ENCODE measurements around the gene HPN.
A peak's percentile ranks its signal among the peaks of the same experiment; 100 is the strongest.

The HPN gene

GRCh38 chr19:35042954-35043604 is 1.6 kb downstream of the HPN start:
- H3K27ac ChIP-seq: no peak overlapping the region
- POLR2A ChIA-PET (ENCODE audit: low non-redundant PET): no interaction called here
- no peak for DNase-seq (ENCODE audit: low spot score)
- TF ChIP-seq CTCF (conservative IDR thresholded peaks at IDR 0.05; ENCODE audit: low read depth): no peak
- CTCF ChIA-PET: interaction anchor here (0.6 to 2.2 kb wide), 5 partner anchors 12 to 380 kb away, joined by 3 to 15 read pairs (median 11); partner anchors contain the start of gene LGI4

GRCh38 chr19:35043906-35044305 is 2.4 kb downstream of the HPN start:
- DNase-seq (ENCODE audit: low spot score): no peak
- POLR2A ChIA-PET (ENCODE audit: low non-redundant PET): no interaction called here
- H3K27ac ChIP-seq: no peak overlapping the region
- CTCF ChIA-PET: interaction anchor here (0.6 to 2.2 kb wide), 18 partner anchors 9 to 581 kb away, joined by 3 to 15 read pairs (median 3); partner anchors contain the start of genes LGI4 and SCN1B
- TF ChIP-seq CTCF (conservative IDR thresholded peaks at IDR 0.05; ENCODE audit: low read depth): no peak

GRCh38 chr19:35044317-35045117 is 3.0 kb downstream of the HPN start:
- POLR2A ChIA-PET (ENCODE audit: low non-redundant PET): no interaction called here

GRCh38 chr19:35045667-35046300 is 4.3 kb downstream of the HPN start:
- DNase-seq (ENCODE audit: low spot score): peak; percentile 44
- POLR2A ChIA-PET (ENCODE audit: low non-redundant PET): no interaction called here

More at GRCh38 chr19:35044317-35045117, 3.0 kb downstream of the HPN start:
- no peak overlapping the region for H3K27ac ChIP-seq
- CTCF ChIA-PET: interaction anchor here (0.5 to 2.2 kb wide), 27 partner anchors 9 to 595 kb away, joined by 3 to 15 read pairs (median 3); partner anchors contain the start of genes LGI4 and SCN1B
- peak; percentile 65 for DNase-seq (ENCODE audit: low spot score)
- TF ChIP-seq CTCF (conservative IDR thresholded peaks at IDR 0.05; ENCODE audit: low read depth): peak; percentile 91

GRCh38 chr19:35046461-35046860 is 4.9 kb downstream of the HPN start:
- ChIA-PET POLR2A (ENCODE audit: low non-redundant PET) (no interaction called here), CTCF (interaction anchor here (1.2 to 1.5 kb wide), 2 partner anchors 9 kb away, joined by 3 to 4 read pairs; no protein-coding TSS in a partner anchor)
- no peak for TF ChIP-seq CTCF (conservative IDR thresholded peaks at IDR 0.05; ENCODE audit: low read depth)
- no peak overlapping the region; the same call in 1 of the 2 replicates for H3K27ac ChIP-seq
- DNase-seq (ENCODE audit: low spot score): no peak

More at GRCh38 chr19:35045667-35046300, 4.3 kb downstream of the HPN start:
- CTCF ChIA-PET: interaction anchor here (0.7 to 1.5 kb wide), 3 partner anchors 9 to 84 kb away, joined by 3 to 4 read pairs (median 3); no protein-coding TSS in a partner anchor
- no peak overlapping the region; the same call in 1 of the 2 replicates for H3K27ac ChIP-seq
- peak; percentile 23 for TF ChIP-seq CTCF (conservative IDR thresholded peaks at IDR 0.05; ENCODE audit: low read depth)
